GM21825 (cell line): Measurements from ENCODE around the gene SIRT5.

Source experiments
- ATAC-seq: cut with Tn5 transposase; IDR thresholded peaks from one replicate; pipeline ENCODE4 v1.9.1; 2021; ENCODE audit warnings: mild to moderate bottlenecking, moderate library complexity; ENCODE audit not compliant: unreplicated experiment

Gene SIRT5

GRCh38 chr6:13586603-13587542, 12.5 kb downstream of the SIRT5 start:
- ATAC-seq, result no peak

GRCh38 chr6:13589801-13590200, 15.4 kb downstream of the SIRT5 start:
- no peak for ATAC-seq

DNA sequence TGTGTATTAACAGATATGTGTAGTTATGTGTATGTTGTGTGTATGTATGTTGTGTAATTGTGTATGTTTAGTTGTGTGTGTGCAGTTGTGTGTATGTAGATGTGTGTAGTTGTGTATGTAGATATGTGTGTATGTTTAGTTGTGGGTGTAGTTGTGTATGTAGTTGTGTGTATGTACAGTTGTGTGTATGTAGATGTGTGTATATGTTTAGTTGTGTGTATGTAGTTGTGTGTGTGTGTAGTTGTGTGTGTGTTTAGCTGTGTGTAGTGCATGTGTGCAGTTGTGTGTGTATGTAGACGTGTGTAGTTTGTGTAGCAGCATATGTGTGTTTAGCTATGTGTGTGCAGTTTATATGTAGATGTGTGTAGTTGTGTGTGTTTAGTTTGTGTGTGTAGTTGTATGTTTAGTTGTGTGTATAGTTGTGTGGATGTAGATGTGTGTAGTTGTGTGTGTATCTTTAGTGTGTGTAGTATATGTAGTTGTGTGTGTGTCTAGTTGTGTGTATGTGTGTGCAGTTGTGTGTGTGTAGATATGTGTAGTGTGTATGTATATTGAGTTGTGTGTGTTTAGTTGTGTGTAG, 16.3 kb downstream of the SIRT5 start:
- ATAC-seq, result no peak

GRCh38 chr6:13591205-13591921, 17.0 kb downstream of the SIRT5 start:
- no peak for ATAC-seq

- ATAC-seq, result no peak
Observed at GRCh38 chr6:13593103-13593502, 18.7 kb downstream of the SIRT5 start.

DNA sequence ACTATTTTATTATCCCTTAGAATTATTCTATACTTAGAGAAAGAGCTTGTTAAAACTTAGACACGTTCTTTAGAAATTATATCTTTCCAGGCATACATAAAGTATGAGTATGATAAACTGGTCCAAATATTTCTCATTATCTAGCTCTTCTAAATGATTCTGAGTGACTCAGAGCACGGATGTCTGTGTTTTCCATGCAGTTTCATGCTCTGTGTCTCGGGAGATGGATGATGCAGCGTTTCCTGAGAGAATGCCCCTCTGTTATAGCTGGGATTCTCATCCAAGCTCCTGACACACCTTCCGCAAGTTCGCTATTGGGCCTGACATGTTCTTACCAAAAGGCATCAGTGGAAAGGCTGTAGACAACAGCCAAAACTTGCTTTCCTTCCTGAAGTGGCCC, 19.3 kb downstream of the SIRT5 start:
- no peak for ATAC-seq

DNA sequence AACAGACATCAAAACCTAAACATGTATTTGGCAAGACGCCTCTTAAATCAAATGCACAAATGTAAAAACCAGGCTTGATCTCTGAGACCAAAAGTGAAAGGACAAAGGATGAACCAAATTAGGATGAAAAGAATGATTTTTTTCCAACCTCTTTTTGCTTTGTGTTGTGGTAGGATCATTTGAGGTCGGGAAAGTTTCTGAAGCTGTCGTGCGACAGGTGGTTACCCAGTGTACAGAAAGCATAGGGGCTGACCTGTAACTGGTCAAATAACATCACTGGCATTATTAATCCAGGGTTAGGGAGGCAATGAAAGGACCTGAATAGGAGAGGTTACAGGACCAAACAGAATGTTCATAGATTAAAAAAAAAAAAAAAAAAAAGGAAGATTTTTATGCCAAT, 22.7 kb downstream of the SIRT5 start:
- ATAC-seq, result no peak

DNA sequence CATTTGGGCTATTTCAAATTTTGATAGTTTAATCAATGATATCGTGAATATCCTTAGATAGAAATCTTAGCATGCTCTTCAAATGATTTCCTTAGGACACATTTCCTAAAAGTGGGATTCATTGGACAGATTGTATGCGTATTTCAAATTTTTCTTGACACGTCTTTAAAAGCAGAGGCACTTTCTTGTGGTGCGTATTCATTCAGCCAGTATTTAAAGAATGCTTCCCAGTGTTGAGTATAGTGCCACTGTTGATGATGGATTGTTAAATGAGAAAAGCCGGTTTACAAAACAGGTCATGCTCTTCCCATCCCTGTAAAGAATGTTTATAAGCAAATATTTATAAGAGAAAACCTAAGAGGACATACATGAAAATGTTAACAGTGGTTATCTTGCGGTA, 25.6 kb downstream of the SIRT5 start:
- no peak for ATAC-seq

- no peak for ATAC-seq
Observed at GRCh38 chr6:13604135-13604534, 29.7 kb downstream of the SIRT5 start.

DNA sequence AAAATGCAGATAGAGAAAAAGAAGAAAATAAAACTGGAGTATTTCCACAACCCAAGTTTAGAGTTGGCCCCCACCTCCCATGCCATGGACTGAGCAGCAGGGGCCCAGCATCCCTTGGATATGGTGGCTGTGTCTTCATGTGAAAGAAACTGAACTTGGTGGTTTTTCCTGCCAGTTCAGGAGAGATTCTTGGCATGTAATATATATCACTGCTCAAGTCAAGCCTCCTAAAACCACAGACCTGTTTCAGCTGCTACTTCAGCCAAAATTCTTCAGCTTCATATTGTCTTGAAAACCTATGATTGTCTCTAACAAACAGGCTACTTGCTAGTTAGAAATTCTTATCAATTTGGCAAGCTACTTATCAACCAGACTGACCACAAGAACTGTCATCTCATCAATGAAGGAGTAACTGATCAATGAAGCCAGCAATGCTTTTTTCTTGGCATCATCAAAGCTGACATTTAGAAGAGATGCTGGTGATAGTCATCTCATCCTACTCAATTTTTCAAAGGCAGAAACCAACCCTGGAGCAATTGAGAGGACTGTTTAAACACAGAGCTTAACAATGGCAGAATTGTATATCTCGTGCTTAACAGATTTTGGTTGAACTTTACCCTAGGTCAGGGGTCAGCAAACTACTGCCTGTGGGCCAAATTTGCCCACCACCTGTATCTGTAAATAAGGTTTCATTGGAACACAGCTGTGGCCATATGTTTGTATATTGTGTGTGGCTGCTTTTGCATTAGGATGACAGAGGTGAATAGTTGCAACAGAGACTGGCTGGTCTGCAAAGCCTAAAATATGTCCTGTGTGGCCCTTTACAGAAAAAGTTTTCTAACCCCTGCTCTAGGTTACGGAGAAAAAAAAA, 30.4 kb downstream of the SIRT5 start:
- ATAC-seq, result no peak

DNA sequence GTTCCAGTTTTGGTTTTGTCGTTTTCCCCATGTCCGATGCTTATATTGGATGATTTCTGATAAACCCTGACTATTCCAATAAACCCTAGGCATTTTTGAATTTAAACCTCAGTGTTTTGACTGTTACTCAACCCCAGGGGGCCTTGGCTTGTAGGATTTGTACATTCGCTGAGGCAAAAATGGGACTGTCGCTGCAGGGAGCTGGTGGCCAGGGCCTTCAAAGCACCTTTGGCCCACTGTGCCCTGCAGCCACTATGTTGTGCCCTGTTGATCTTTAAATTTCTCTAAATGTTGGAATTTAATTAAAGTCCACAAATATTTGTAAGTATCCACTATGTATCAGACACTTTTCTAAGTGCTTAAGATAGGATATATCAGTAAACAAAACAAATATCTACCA, 31.2 kb downstream of the SIRT5 start:
- ATAC-seq, result no peak

GRCh38 chr6:13611715-13612114, 37.3 kb downstream of the SIRT5 start:
- ATAC-seq, result no peak

DNA sequence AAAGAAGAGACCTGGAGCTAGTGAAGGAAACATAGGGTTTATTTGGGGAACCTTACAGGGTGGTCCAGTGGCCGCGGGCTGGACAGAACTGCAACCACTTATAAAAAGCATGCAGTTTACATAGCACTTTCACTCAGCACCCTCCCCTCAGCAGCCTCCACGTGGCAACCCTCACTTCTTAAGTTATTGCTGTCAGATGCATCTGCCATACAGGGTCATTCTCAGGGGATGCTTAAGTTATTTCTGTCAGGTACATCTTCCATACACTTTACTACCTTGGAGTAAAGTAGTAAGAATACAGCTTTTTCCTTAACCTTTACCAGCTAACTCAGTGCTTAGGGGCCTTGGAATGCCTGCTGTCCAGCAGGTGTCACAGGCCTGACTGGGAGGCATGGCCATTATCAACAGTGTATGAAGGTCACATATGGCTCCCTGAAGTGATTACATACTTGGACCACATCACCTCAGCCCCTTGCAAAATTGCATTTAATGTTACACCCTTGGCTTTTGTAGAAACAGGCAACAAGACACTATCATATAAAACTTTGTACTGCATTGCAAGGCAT, 38.7 kb downstream of the SIRT5 start:
- no peak for ATAC-seq

DNA sequence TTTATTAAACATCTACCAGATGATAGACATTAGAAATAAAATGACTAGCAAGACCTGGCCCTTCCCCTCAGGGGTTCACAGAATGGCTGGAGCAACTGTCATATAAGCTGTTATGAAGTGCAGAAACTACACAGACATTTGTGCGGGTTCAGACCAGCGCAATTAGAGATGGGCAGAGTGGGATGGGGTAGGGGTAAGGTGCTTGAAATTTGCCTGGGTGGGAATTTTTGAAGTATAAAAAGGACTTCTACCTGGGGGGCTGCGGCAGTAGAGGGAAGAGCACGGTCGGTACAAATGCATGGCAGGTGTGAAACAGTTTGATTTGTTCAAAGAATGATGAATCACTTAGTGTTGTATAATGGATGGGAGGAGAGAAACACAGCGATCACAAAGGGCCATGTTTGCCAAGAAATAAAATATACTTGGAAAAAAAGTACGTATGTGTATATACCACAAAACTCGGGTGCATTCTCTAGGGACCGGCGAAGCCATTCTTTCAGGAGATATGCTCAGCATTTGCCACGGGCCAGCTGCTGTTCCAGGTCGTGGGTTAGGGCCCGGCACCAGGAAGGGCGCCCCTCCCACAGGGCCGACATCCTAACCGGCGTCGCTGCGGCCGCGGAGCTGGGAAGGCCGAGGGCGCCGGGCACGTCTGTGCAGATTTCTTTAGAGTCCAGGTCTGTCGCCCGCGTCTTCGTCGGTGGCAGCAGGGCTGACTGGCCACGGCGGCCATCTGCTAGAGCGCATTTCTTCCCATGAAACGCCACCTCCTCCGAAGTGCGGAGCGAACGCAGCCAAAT, 39.9 kb downstream of the SIRT5 start:
- peak; percentile 22 for ATAC-seq

- peak; percentile 88 for ATAC-seq
Observed at GRCh38 chr6:13614926-13615791, 40.8 kb downstream of the SIRT5 start, which contains the start of gene NOL7. Gene NOL7 (plus strand): TSS chr6:13615335. CDS start chr6:13615359, 24 bp downstream.

DNA sequence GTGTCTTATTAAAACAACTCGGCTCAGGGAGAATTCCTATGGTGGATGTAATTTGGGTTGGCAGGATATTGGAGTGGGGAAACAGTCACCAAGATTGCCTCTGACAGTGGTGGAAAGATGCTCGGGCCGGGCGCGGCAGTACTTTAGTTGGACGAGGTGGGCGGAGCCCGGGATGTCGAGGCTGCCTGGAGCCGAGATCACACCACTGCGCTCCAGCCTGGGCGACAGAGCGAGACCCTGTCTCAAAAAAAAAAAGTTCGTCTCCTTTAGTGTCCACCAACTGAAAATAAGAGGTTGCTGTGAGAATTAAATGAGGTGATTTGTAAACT, 41.4 kb downstream of the SIRT5 start:
- peak; percentile 22 for ATAC-seq

DNA sequence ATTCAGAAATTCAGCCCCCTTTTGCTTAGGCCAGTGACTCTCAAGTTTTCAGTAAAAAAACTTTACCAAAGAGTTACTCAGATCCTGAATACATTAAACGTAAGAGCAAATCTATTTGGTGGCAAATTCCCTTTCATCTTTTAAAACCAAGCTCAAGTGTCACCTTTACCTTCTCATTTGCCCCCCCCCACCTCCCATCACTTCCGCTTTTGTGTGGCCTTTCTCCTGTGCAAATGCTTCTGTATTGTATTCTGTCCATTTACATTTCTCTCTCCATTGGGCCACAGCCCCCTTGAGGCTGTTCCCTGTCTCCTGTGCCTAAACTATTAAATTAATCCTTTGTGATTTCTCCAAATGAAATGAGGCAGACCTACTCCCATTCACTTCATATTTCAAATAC, 42.7 kb downstream of the SIRT5 start:
- no peak for ATAC-seq

- no peak for ATAC-seq
Observed at GRCh38 chr6:13624871-13625288, 50.5 kb downstream of the SIRT5 start.
